ENCODE results near the gene PLXND1. TPM values are rescaled to one million over a fixed set of nuclear protein-coding genes. Genes with fewer than 3 reads are reported as not detected.

PLXND1 gene
- total RNA-seq, 1 experiment from 2014 or later, result 26.3 TPM

- Histone ChIP-seq H3K9me3 (no peaks in the 10 kb centered on the region), H3K36me3 (ENCODE audit: control insufficient read depth, insufficient read depth, low read length) (no peaks in the 10 kb centered on the region), H3K4me1 (no peaks in the 10 kb centered on the region), H3K4me3 (ENCODE audit: low read depth, low read length) (no peak overlapping the region), H3K27me3 (replicated peaks; ENCODE audit: control insufficient read depth, insufficient read depth, low read length) (no peaks in the 10 kb centered on the region)
- no peaks in the 10 kb centered on the region for H3K27me3 Mint-ChIP-seq (ENCODE audit: insufficient read depth, unreplicated experiment)
- DNase-seq, result no peak
- CTCF ChIA-PET, result interaction anchor here (1.1 kb wide), 1 partner anchor 193 kb away, joined by 4 read pairs; no protein-coding TSS in a partner anchor
- H3K4me3 Mint-ChIP-seq (ENCODE audit: unreplicated experiment), result no peak overlapping the region
- no peaks in the 10 kb centered on the region for H3K4me1 Mint-ChIP-seq (ENCODE audit: low read depth, unreplicated experiment)
- no peak overlapping the region for H3K27ac Mint-ChIP-seq (ENCODE audit: unreplicated experiment)
- TF ChIP-seq CTCF (IDR thresholded peaks at IDR 0.05; ENCODE audit: insufficient read depth in 1 of 2, low read depth in 1 of 2, low read length in 1 of 2, severe bottlenecking in 1 of 2, unreplicated experiment in 1 of 2), result no peak
- H3K36me3 Mint-ChIP-seq (ENCODE audit: insufficient read depth, unreplicated experiment), result no peaks in the 10 kb centered on the region
- POLR2A ChIA-PET, result no interaction called here
- no TSS peak for BruUV-seq (replicated peaks)
- intact Hi-C loops (cut with micrococcal nuclease; ENCODE audit: unreplicated experiment), result no loop called here
- H3K9me3 Mint-ChIP-seq (ENCODE audit: unreplicated experiment), result no peaks in the 10 kb centered on the region
These were observed 29.7 kb downstream of the PLXND1 start for GRCh38 chr3:129576514-129577352.

- intact Hi-C loops (cut with micrococcal nuclease; ENCODE audit: unreplicated experiment), result no loop called here
- no peaks in the 10 kb centered on the region for H3K4me1 Mint-ChIP-seq (ENCODE audit: low read depth, unreplicated experiment)
- DNase-seq, result no peak
- no peaks in the 10 kb centered on the region for H3K9me3 Mint-ChIP-seq (ENCODE audit: unreplicated experiment)
- no TSS peak for BruUV-seq (replicated peaks)
- Histone ChIP-seq H3K4me1 (no peaks in the 10 kb centered on the region), H3K36me3 (ENCODE audit: control insufficient read depth, insufficient read depth, low read length) (no peaks in the 10 kb centered on the region), H3K9me3 (no peaks in the 10 kb centered on the region), H3K4me3 (ENCODE audit: low read depth, low read length) (no peak overlapping the region), H3K27me3 (replicated peaks; ENCODE audit: control insufficient read depth, insufficient read depth, low read length) (no peaks in the 10 kb centered on the region)
- TF ChIP-seq CTCF (IDR thresholded peaks at IDR 0.05; ENCODE audit: insufficient read depth in 1 of 2, low read depth in 1 of 2, low read length in 1 of 2, severe bottlenecking in 1 of 2, unreplicated experiment in 1 of 2), result no peak
- no peaks in the 10 kb centered on the region for H3K36me3 Mint-ChIP-seq (ENCODE audit: insufficient read depth, unreplicated experiment)
- ChIA-PET CTCF (interaction anchor here (1.1 kb wide), 1 partner anchor 193 kb away, joined by 4 read pairs; no protein-coding TSS in a partner anchor), POLR2A (no interaction called here)
- no peak overlapping the region for H3K27ac Mint-ChIP-seq (ENCODE audit: unreplicated experiment)
- no peak overlapping the region for H3K4me3 Mint-ChIP-seq (ENCODE audit: unreplicated experiment)
- H3K27me3 Mint-ChIP-seq (ENCODE audit: insufficient read depth, unreplicated experiment), result no peaks in the 10 kb centered on the region
These were observed 30.5 kb downstream of the PLXND1 start for GRCh38 chr3:129575997-129576384.

- H3K27me3 ChIP-seq (replicated peaks; ENCODE audit: control insufficient read depth, insufficient read depth, low read length), result no peaks in the 10 kb centered on the region
- TF ChIP-seq CTCF (IDR thresholded peaks at IDR 0.05; ENCODE audit: insufficient read depth in 1 of 2, low read depth in 1 of 2, low read length in 1 of 2, severe bottlenecking in 1 of 2, unreplicated experiment in 1 of 2), result no peak
- ChIA-PET POLR2A (no interaction called here), CTCF (no interaction called here)
- Mint-ChIP-seq H3K27ac (ENCODE audit: unreplicated experiment) (no peak overlapping the region), H3K4me1 (ENCODE audit: low read depth, unreplicated experiment) (no peaks in the 10 kb centered on the region), H3K36me3 (ENCODE audit: insufficient read depth, unreplicated experiment) (no peaks in the 10 kb centered on the region), H3K4me3 (ENCODE audit: unreplicated experiment) (no peak overlapping the region), H3K27me3 (ENCODE audit: insufficient read depth, unreplicated experiment) (no peaks in the 10 kb centered on the region), H3K9me3 (ENCODE audit: unreplicated experiment) (no peaks in the 10 kb centered on the region)
- DNase-seq, result no peak
- no TSS peak for BruUV-seq (replicated peaks)
- intact Hi-C loops (cut with micrococcal nuclease; ENCODE audit: unreplicated experiment), result no loop called here
- H3K9me3 ChIP-seq, result no peaks in the 10 kb centered on the region
- no peak overlapping the region for H3K4me3 ChIP-seq (ENCODE audit: low read depth, low read length)
- no peaks in the 10 kb centered on the region for H3K36me3 ChIP-seq (ENCODE audit: control insufficient read depth, insufficient read depth, low read length)
- no peaks in the 10 kb centered on the region for H3K4me1 ChIP-seq
These were observed 31.1 kb downstream of the PLXND1 start for GRCh38 chr3:129575233-129575996.

Measured in Caco-2 (cell line).